Measurements from ENCODE around the gene HOXA13.

DNA sequence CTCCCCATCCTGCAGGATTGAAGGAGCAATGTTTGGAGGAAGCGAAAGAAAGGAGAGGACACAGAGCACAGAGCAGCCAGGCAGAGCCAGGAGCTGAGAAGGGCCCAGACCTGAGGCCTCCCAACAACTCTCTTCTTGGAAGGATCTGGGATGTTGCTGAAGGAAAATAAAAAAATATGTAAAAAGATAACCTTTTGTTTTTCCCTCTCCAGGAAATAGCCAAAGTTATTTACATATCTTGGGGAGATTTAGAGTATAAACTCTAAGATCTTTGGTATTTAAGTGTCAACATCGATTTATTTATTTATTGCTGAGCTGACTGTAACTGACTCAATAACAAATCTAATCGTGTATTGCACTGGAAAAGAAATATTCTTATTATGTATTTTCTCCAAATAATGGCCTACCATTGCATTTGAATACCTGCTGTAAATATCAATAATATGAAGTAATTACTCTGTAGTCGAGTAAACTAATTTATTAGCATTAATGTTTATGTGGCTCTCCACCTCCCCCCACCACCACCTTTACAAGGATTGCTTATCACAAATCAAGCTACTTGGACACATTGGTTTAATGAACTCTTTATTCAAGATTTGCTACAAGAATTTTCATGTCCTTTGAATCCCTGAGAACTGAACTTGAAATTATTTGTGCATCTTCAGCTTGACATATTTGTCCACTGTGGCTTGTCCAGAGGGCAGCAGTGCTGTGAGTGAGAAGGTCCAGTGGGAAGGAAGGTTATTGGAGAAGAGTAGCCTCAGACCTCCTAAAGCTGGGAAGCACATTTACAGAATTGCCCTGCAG, 13.0 kb downstream of the HOXA13 start:
- TF ChIP-seq POLR2A (IDR thresholded peaks at IDR 0.05) (no peak), POLR2AphosphoS5 (IDR thresholded peaks at IDR 0.05) (no peak)
- TF ChIP-seq, protein P1, sequence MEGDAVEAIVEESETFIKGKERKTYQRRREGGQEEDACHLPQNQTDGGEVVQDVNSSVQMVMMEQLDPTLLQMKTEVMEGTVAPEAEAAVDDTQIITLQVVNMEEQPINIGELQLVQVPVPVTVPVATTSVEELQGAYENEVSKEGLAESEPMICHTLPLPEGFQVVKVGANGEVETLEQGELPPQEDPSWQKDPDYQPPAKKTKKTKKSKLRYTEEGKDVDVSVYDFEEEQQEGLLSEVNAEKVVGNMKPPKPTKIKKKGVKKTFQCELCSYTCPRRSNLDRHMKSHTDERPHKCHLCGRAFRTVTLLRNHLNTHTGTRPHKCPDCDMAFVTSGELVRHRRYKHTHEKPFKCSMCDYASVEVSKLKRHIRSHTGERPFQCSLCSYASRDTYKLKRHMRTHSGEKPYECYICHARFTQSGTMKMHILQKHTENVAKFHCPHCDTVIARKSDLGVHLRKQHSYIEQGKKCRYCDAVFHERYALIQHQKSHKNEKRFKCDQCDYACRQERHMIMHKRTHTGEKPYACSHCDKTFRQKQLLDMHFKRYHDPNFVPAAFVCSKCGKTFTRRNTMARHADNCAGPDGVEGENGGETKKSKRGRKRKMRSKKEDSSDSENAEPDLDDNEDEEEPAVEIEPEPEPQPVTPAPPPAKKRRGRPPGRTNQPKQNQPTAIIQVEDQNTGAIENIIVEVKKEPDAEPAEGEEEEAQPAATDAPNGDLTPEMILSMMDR (IDR thresholded peaks at IDR 0.05) = no peak

Measured in stomach (tissue), 4 donors.